ENCODE measurements around the gene SLC40A1.

Gene SLC40A1

GRCh38 chr2:189599245-189599644, 18.7 kb upstream of the SLC40A1 start:
- no peak for DNase-seq

- DNase-seq: no peak
Observed at GRCh38 chr2:189595417-189595816, 14.8 kb upstream of the SLC40A1 start.

- DNase-seq: no peak
Observed at GRCh38 chr2:189594305-189594704, 13.7 kb upstream of the SLC40A1 start.

- no peak for DNase-seq
Observed at GRCh38 chr2:189593115-189593514, 12.5 kb upstream of the SLC40A1 start.

GRCh38 chr2:189592353-189592984, 11.9 kb upstream of the SLC40A1 start:
- DNase-seq: no peak

GRCh38 chr2:189587780-189588179, 7.2 kb upstream of the SLC40A1 start:
- no peak for DNase-seq

- no peak for DNase-seq
Observed at GRCh38 chr2:189585226-189585756, 4.7 kb upstream of the SLC40A1 start.

GRCh38 chr2:189584686-189585085, 4.1 kb upstream of the SLC40A1 start:
- no peak for DNase-seq

- DNase-seq: no peak
Observed at GRCh38 chr2:189583227-189584198, 2.9 kb upstream of the SLC40A1 start.

- no peak for DNase-seq
Observed at GRCh38 chr2:189582809-189583192, 2.2 kb upstream of the SLC40A1 start.

GRCh38 chr2:189582140-189582808, 1.7 kb upstream of the SLC40A1 start:
- DNase-seq: no peak

GRCh38 chr2:189581354-189582139, 961 bp upstream of the SLC40A1 start:
- DNase-seq: peak; percentile 8

- DNase-seq: peak; percentile 20
Observed at GRCh38 chr2:189580241-189580651, 340 bp downstream of the SLC40A1 start.

GRCh38 chr2:189579585-189580186, 900 bp downstream of the SLC40A1 start:
- DNase-seq: no peak

- DNase-seq: no peak
Observed at GRCh38 chr2:189578272-189578950, 2.2 kb downstream of the SLC40A1 start.

- DNase-seq: no peak
Observed at GRCh38 chr2:189577121-189577520, 3.5 kb downstream of the SLC40A1 start.

- DNase-seq: no peak
Observed at GRCh38 chr2:189576396-189576795, 4.2 kb downstream of the SLC40A1 start.

GRCh38 chr2:189574793-189575475, 5.7 kb downstream of the SLC40A1 start:
- no peak for DNase-seq

- DNase-seq: no peak
Observed at GRCh38 chr2:189570570-189571031, 10.0 kb downstream of the SLC40A1 start.

GRCh38 chr2:189569295-189569910, 11.2 kb downstream of the SLC40A1 start:
- no peak for DNase-seq
